Measurements from ENCODE around the gene EPRS1. TPM values are rescaled to one million over a fixed set of nuclear protein-coding genes. Genes with fewer than 3 reads are reported as not detected.

Gene EPRS1
- total and polyA plus RNA-seq, 9 of the 15 experiments (the other 6 are each of a cell fraction or from before 2014, with no cell fraction given): 129 to 291 (median 248) TPM

DNA sequence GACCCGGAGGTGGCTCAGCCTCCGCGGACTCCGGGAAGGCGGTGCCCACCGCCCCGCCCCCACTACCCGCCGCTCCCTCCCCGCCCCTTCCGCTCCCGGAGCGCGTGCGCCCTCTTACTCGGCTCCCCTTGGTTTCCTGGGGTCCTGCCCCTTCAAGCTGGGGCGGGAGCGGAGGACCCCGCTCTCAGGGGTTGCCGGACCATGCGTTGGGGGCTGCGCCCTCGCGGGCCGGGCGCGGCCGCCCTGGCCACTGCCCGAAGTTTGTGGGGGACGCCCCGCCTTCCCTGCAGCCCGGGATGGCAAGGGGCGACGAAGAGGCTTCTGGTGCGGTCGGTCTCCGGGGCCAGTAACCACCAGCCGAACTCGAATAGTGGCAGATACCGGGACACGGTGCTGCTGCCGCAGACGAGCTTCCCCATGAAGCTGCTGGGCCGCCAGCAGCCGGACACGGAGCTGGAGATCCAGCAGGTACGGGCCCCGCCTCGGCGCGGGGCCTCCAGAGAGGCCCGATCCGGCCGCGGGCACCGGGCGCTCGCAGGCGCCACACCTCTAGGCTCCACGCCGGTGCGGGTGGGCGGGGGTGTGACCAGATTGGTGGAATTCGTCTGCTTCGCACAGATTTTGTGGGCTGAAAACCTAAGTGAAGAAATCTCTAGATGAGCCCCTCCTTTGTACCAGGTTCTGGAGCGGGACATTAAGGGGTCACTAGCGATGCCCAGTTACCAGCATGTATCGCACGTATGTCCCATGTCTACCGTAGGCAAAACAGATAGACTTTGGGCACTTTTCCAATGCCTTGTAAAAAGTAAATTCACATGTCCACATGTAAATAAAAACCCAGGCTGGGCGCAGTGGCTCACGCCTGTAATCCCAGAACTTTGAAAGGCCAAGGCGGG, 48.0 kb upstream of the EPRS1 start, which contains the start of gene IARS2 (continued):
- TF ChIP-seq SIN3B (IDR thresholded peaks at IDR 0.05; ENCODE audit: low read depth) (peak; percentile 44; the same call in 1 of the 2 replicates), PHB (CRISPR knock-in tag; IDR thresholded peaks at IDR 0.05) (no peak), HDAC6 (IDR thresholded peaks at IDR 0.05; ENCODE audit: low read depth, low read length) (no peak), ESRRA (IDR thresholded peaks at IDR 0.05; ENCODE audit: borderline replicate concordance, low read depth) (0 out of 2 replicates have a peak, but pooled peaks have one; percentile 9), CEBPB (tag; IDR thresholded peaks at IDR 0.05) (no peak), CEBPZ (IDR thresholded peaks at IDR 0.05; ENCODE audit: borderline replicate concordance, low read depth, low read length) (no peak), ZNF165 (CRISPR knock-in tag; IDR thresholded peaks at IDR 0.05; ENCODE audit: borderline replicate concordance) (no peak), UBTF (IDR thresholded peaks at IDR 0.05; ENCODE audit: borderline replicate concordance in 1 of 2, low read depth in 2 of 2, low read length in 2 of 2) (peak; percentile 78 to 83; a peak in 2 of 4 replicates), CCNT2 (IDR thresholded peaks at IDR 0.05; ENCODE audit: borderline replicate concordance, extremely low read depth, insufficient read length, low read depth, low read length) (peak; percentile 68), RBM22 (IDR thresholded peaks at IDR 0.05; ENCODE audit: low read depth, low read length, poor library complexity, severe bottlenecking) (peak; percentile 23), TRIM28 (IDR thresholded peaks at IDR 0.05) (0 out of 2 replicates have a peak, but pooled peaks have one; percentile 50), ZBTB17 (CRISPR knock-in tag; IDR thresholded peaks at IDR 0.05) (no peak)
- TF ChIP-seq, protein P1, sequence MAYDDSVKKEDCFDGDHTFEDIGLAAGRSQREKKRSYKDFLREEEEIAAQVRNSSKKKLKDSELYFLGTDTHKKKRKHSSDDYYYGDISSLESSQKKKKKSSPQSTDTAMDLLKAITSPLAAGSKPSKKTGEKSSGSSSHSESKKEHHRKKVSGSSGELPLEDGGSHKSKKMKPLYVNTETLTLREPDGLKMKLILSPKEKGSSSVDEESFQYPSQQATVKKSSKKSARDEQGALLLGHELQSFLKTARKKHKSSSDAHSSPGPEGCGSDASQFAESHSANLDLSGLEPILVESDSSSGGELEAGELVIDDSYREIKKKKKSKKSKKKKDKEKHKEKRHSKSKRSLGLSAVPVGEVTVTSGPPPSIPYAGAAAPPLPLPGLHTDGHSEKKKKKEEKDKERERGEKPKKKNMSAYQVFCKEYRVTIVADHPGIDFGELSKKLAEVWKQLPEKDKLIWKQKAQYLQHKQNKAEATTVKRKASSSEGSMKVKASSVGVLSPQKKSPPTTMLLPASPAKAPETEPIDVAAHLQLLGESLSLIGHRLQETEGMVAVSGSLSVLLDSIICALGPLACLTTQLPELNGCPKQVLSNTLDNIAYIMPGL (CRISPR knock-in tag; IDR thresholded peaks at IDR 0.05): 0 out of 2 replicates have a peak, but pooled peaks have one; percentile 63
- TF ChIP-seq, protein P2, sequence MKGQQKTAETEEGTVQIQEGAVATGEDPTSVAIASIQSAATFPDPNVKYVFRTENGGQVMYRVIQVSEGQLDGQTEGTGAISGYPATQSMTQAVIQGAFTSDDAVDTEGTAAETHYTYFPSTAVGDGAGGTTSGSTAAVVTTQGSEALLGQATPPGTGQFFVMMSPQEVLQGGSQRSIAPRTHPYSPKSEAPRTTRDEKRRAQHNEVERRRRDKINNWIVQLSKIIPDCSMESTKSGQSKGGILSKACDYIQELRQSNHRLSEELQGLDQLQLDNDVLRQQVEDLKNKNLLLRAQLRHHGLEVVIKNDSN (CRISPR knock-in tag; IDR thresholded peaks at IDR 0.05): no peak
